HG03442 (cell line): Measurements from ENCODE around the gene MICAL2.
A peak's percentile ranks its signal among the peaks of the same experiment; 100 is the strongest.

Experiments
- ATAC-seq: cut with Tn5 transposase; IDR thresholded peaks from one replicate; pipeline ENCODE4 v1.9.1; 2021; ENCODE audit warnings: mild to moderate bottlenecking, moderate library complexity; ENCODE audit not compliant: unreplicated experiment

The MICAL2 gene

GRCh38 chr11:12110201-12110713, at the start of gene MICAL2:
Gene MICAL2, plus strand, starts transcription at chr11:12110590. Its CDS starts 51,566 bp downstream, at chr11:12162156.
- peak; percentile 98 for ATAC-seq

- ATAC-seq: no peak
Measured at GRCh38 chr11:12061851-12062560, 48.4 kb upstream of the MICAL2 start.

- ATAC-seq: no peak
Measured at GRCh38 chr11:12063251-12063650, 47.1 kb upstream of the MICAL2 start.

GRCh38 chr11:12064136-12064953, 46.0 kb upstream of the MICAL2 start:
- ATAC-seq: no peak

GRCh38 chr11:12064954-12065280, 45.5 kb upstream of the MICAL2 start:
- no peak for ATAC-seq

GRCh38 chr11:12066056-12066798, 44.2 kb upstream of the MICAL2 start:
- ATAC-seq: no peak

- no peak for ATAC-seq
Measured at GRCh38 chr11:12066799-12067508, 43.4 kb upstream of the MICAL2 start.

- no peak for ATAC-seq
Measured at GRCh38 chr11:12067796-12068357, 42.5 kb upstream of the MICAL2 start.

- ATAC-seq: no peak
Measured at GRCh38 chr11:12069066-12069676, 41.2 kb upstream of the MICAL2 start.

GRCh38 chr11:12070446-12071267, 39.7 kb upstream of the MICAL2 start:
- no peak for ATAC-seq

- no peak for ATAC-seq
Measured at GRCh38 chr11:12071574-12071973, 38.8 kb upstream of the MICAL2 start.

- ATAC-seq: no peak
Measured at GRCh38 chr11:12073436-12073835, 37.0 kb upstream of the MICAL2 start.

- no peak for ATAC-seq
Measured at GRCh38 chr11:12073886-12074285, 36.5 kb upstream of the MICAL2 start.

GRCh38 chr11:12074529-12075195, 35.7 kb upstream of the MICAL2 start:
- no peak for ATAC-seq

- ATAC-seq: no peak
Measured at GRCh38 chr11:12075291-12075690, 35.1 kb upstream of the MICAL2 start.

GRCh38 chr11:12075822-12076821, 34.3 kb upstream of the MICAL2 start:
- ATAC-seq: no peak

- ATAC-seq: no peak
Measured at GRCh38 chr11:12076840-12077534, 33.4 kb upstream of the MICAL2 start.
